ENCODE results near the gene PSMA4. TPM values are rescaled to one million over a fixed set of nuclear protein-coding genes. Genes with fewer than 3 reads are reported as not detected.

The PSMA4 gene
- total RNA-seq, 1 experiment from 2014 or later = 276 TPM

DNA sequence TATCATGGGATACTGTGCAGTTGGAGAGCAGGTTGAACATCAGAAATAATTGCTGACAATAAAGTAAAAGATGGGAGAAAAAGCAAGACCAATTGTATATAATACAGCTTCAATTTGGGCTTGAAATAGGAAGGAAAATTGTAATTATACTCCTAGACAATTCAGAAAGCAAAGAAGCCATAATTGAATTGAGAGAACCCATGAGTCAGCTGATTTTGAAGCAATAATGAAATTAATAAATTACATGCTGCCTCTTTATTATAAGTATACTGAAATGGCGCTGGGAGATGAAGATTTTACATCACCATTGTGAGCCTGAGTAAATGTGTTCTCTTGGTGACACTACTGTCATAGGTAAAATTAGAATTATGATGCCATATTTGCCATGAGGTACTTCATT, 57.3 kb downstream of the PSMA4 start:
- Histone ChIP-seq H3K4me1 (no peaks in the 10 kb centered on the region), H3K36me3 (ENCODE audit: control insufficient read depth, insufficient read depth, low read length) (no peaks in the 10 kb centered on the region), H3K9me3 (no peaks in the 10 kb centered on the region), H3K27me3 (replicated peaks; ENCODE audit: control insufficient read depth, insufficient read depth, low read length) (no peaks in the 10 kb centered on the region), H3K4me3 (ENCODE audit: low read depth, low read length) (no peak overlapping the region)
- CTCF ChIA-PET = no interaction called here
- Mint-ChIP-seq H3K36me3 (ENCODE audit: insufficient read depth, unreplicated experiment) (no peaks in the 10 kb centered on the region), H3K27ac (ENCODE audit: unreplicated experiment) (no peak overlapping the region), H3K9me3 (ENCODE audit: unreplicated experiment) (no peaks in the 10 kb centered on the region), H3K27me3 (ENCODE audit: insufficient read depth, unreplicated experiment) (no peaks in the 10 kb centered on the region), H3K4me3 (ENCODE audit: unreplicated experiment) (no peak overlapping the region), H3K4me1 (ENCODE audit: low read depth, unreplicated experiment) (no peaks in the 10 kb centered on the region)
- no peak for DNase-seq
- no TSS peak for BruUV-seq (replicated peaks)
- TF ChIP-seq, protein P1, sequence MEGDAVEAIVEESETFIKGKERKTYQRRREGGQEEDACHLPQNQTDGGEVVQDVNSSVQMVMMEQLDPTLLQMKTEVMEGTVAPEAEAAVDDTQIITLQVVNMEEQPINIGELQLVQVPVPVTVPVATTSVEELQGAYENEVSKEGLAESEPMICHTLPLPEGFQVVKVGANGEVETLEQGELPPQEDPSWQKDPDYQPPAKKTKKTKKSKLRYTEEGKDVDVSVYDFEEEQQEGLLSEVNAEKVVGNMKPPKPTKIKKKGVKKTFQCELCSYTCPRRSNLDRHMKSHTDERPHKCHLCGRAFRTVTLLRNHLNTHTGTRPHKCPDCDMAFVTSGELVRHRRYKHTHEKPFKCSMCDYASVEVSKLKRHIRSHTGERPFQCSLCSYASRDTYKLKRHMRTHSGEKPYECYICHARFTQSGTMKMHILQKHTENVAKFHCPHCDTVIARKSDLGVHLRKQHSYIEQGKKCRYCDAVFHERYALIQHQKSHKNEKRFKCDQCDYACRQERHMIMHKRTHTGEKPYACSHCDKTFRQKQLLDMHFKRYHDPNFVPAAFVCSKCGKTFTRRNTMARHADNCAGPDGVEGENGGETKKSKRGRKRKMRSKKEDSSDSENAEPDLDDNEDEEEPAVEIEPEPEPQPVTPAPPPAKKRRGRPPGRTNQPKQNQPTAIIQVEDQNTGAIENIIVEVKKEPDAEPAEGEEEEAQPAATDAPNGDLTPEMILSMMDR (IDR thresholded peaks at IDR 0.05; ENCODE audit: insufficient read depth in 1 of 2, low read depth in 1 of 2, low read length in 1 of 2, severe bottlenecking in 1 of 2, unreplicated experiment in 1 of 2) = no peak
- intact Hi-C loops (cut with micrococcal nuclease; ENCODE audit: unreplicated experiment) = no loop called here
- POLR2A ChIA-PET = no interaction called here

DNA sequence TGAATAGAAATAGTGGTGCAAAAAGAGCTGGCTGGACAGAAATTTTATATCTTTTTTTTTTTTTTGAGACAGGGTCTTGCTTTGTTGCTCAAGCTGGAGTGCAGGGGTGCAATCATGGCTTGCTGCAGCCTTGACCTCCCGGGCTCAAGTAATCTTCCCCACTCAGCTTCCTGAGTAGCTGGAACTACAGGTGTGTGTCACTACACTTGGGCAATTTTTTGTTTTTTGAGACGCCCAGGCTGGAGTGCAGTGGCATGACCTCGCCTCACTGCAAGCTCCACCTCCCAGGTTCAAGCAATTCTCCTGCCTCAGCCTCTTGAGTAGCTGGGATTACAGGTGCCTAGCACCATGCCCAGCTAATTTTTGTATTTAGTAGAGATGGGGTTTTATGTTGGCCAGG, 58.1 kb downstream of the PSMA4 start:
- no TSS peak for BruUV-seq (replicated peaks)
- DNase-seq = no peak
- ChIA-PET POLR2A (no interaction called here), CTCF (no interaction called here)
- Mint-ChIP-seq H3K27ac (ENCODE audit: unreplicated experiment) (no peak overlapping the region), H3K27me3 (ENCODE audit: insufficient read depth, unreplicated experiment) (no peaks in the 10 kb centered on the region), H3K4me3 (ENCODE audit: unreplicated experiment) (no peak overlapping the region), H3K9me3 (ENCODE audit: unreplicated experiment) (no peaks in the 10 kb centered on the region), H3K4me1 (ENCODE audit: low read depth, unreplicated experiment) (no peaks in the 10 kb centered on the region), H3K36me3 (ENCODE audit: insufficient read depth, unreplicated experiment) (no peaks in the 10 kb centered on the region)
- no peaks in the 10 kb centered on the region for H3K9me3 ChIP-seq
- TF ChIP-seq, protein P1 (IDR thresholded peaks at IDR 0.05; ENCODE audit: insufficient read depth in 1 of 2, low read depth in 1 of 2, low read length in 1 of 2, severe bottlenecking in 1 of 2, unreplicated experiment in 1 of 2) = no peak
- intact Hi-C loops (cut with micrococcal nuclease; ENCODE audit: unreplicated experiment) = no loop called here
- H3K27me3 ChIP-seq (replicated peaks; ENCODE audit: control insufficient read depth, insufficient read depth, low read length) = no peaks in the 10 kb centered on the region
- no peaks in the 10 kb centered on the region for H3K36me3 ChIP-seq (ENCODE audit: control insufficient read depth, insufficient read depth, low read length)
- no peaks in the 10 kb centered on the region for H3K4me1 ChIP-seq
- H3K4me3 ChIP-seq (ENCODE audit: low read depth, low read length) = no peak overlapping the region

DNA sequence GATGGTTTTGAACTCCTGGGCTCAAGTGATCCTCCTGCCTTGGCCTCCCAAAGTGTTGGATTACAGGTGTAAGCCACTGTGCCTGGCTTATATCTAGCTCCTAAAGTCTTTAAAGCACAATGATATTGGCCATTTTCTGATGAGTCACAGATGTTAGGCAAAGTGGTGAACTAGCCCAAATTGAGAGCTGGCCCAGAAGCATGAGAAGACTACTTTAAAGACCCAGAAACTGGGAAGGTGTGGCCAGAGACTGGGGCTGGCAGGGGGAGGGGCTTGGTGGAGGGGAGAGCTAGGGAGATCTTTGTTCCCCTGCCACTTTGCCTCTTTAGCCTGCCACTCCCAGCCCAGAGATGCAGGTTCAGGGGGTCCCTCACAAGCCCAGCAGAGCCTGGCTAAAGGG, 58.9 kb downstream of the PSMA4 start:
- CTCF ChIA-PET = no interaction called here
- Mint-ChIP-seq H3K4me3 (ENCODE audit: unreplicated experiment) (no peak overlapping the region), H3K36me3 (ENCODE audit: insufficient read depth, unreplicated experiment) (no peaks in the 10 kb centered on the region), H3K27me3 (ENCODE audit: insufficient read depth, unreplicated experiment) (no peaks in the 10 kb centered on the region), H3K9me3 (ENCODE audit: unreplicated experiment) (no peaks in the 10 kb centered on the region), H3K4me1 (ENCODE audit: low read depth, unreplicated experiment) (no peaks in the 10 kb centered on the region), H3K27ac (ENCODE audit: unreplicated experiment) (no peak overlapping the region)
- Histone ChIP-seq H3K36me3 (ENCODE audit: control insufficient read depth, insufficient read depth, low read length) (no peaks in the 10 kb centered on the region), H3K27me3 (replicated peaks; ENCODE audit: control insufficient read depth, insufficient read depth, low read length) (no peaks in the 10 kb centered on the region), H3K9me3 (no peaks in the 10 kb centered on the region), H3K4me1 (no peaks in the 10 kb centered on the region), H3K4me3 (ENCODE audit: low read depth, low read length) (no peak overlapping the region)
- TF ChIP-seq, protein P1 (IDR thresholded peaks at IDR 0.05; ENCODE audit: insufficient read depth in 1 of 2, low read depth in 1 of 2, low read length in 1 of 2, severe bottlenecking in 1 of 2, unreplicated experiment in 1 of 2) = no peak
- DNase-seq = no peak
- intact Hi-C loops (cut with micrococcal nuclease; ENCODE audit: unreplicated experiment) = no loop called here
- POLR2A ChIA-PET = no interaction called here
- no TSS peak for BruUV-seq (replicated peaks)

Other genes with a start within 250 kb of the PSMA4 start
- 45.7 and 51.5 TPM in 2 replicates for gene SKIC8, start 240.8 kb upstream of the PSMA4 start, total RNA-seq (2022)
- 113 and 116 TPM in 2 replicates for gene CRABP1, start 200.1 kb upstream of the PSMA4 start, total RNA-seq (2022)
- 77.6 and 82.9 TPM in 2 replicates for gene IREB2, start 102.2 kb upstream of the PSMA4 start, total RNA-seq (2022)
- 6.5 and 6.8 TPM in 2 replicates for gene HYKK, start 32.9 kb upstream of the PSMA4 start, total RNA-seq (2022)
- 12.0 and 12.9 TPM in 2 replicates for gene CHRNA5, start 25.1 kb downstream of the PSMA4 start, total RNA-seq (2022)
- gene CHRNA3, start 80.6 kb downstream of the PSMA4 start, total RNA-seq (2022) = not detected in 2 replicates
- gene CHRNB4, start 100.8 kb downstream of the PSMA4 start, total RNA-seq (2022) = 1.3 TPM in 1 of 2 replicates, not detected in the other